ENCODE measurements around the gene MAN2A2.
"Not testable (repeated sequence)": the region's sequence is repeated elsewhere in the genome, so short reads cannot be mapped to it uniquely, and the experiment has no call there.

The MAN2A2 gene

GRCh38 chr15:90871139-90871715 lies 31.9 kb upstream of the MAN2A2 start:
- no peak for DNase-seq (ENCODE audit: low read depth in 1 of 2, low spot score in 1 of 2)

GRCh38 chr15:90871716-90872485 lies 31.2 kb upstream of the MAN2A2 start:
- DNase-seq (ENCODE audit: low read depth in 1 of 2, low spot score in 1 of 2): peak in 1 of 2 donors; percentile 34

DNA sequence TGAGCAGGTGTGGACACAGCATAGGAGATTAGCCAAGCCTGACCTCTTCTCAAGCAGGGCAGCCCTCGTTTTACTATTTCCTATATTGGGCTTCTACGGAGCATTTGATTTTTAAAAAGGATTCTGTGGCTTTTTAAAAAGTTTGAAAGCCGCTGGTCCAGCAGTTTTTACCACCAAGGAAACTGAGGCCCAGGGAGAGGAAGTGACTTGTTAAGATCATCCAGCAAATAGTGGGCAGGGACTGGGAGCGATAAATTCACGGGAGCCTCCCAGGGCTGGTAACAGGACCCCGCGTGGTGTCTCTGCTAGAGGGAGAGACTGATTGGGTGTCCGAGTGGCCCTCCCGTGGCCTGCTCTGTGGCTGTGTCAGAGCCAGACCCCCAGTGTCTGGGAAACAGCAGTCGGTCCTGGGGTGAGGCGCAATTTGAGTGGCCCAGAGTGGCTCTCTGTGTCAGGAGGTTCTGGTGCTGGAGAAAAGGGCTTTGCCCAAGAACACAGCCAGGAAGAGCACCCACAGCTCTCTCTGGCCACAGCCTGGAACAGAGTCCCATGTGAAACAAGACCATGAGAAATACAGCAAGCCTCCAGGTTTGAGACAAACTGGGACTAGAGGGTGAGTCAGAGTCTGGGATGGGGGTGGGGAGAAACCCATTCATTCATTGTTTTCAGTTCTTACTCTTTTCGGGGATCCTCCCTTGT lies 30.5 kb upstream of the MAN2A2 start:
- peak in 1 of 2 donors; percentile 35 for DNase-seq (ENCODE audit: low read depth in 1 of 2, low spot score in 1 of 2)

DNA sequence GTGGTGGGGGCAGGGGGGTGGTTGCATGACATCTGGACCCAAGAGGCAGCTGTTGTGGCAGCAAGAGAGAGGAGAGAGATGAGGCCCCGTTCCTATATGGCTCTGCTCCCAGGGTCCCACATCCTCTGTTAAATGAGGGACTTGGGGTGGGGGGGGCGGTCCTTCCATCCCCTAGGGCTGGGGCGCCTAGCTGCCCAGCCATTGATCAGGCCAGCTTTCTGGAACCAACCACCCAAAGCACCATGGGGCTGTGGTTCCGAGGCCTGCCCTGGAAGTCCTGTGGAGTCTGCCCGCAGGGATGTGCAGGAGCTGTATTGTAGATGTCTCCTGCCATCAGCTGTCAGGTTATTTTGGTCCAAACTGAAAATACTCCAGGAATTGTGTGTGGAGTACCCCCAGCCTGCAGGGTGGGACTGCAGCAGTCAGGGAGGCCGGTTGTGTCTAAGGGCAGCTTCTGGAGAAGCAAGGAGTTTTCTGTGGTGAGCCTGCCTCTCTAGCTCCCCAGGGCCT lies 29.6 kb upstream of the MAN2A2 start:
- DNase-seq (ENCODE audit: low read depth in 1 of 2, low spot score in 1 of 2): no peak

DNA sequence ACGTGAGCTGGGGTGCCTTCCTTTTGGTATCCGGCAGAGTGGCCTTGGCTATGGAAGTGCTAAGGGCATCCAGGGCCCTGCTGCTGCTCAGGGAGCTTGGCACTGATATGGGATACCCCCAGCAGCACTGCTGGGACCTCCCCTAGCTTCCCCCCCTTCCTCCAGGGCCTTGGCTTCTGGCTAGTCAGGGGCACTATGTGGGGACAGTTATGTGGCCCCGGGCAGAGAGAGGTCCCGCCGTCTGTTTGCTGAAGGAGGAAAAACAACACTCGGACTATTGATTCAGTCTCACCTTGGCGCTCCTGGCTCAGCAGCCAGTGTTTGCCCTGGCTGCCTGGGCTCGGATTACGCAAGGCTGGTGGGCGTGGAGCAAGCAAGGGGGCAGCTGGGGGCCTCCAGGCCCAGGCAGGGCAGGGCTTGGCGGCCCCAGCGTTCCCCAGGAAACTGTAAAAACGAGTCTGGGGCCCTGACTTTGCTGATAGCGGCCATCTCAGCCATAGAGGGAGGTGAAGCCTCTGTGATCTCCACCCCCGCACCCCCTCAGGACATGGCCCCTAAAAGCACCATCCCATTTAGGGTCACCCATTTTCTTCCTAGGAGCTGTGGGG lies 29.0 kb upstream of the MAN2A2 start:
- DNase-seq (ENCODE audit: low read depth in 1 of 2, low spot score in 1 of 2): no peak

DNA sequence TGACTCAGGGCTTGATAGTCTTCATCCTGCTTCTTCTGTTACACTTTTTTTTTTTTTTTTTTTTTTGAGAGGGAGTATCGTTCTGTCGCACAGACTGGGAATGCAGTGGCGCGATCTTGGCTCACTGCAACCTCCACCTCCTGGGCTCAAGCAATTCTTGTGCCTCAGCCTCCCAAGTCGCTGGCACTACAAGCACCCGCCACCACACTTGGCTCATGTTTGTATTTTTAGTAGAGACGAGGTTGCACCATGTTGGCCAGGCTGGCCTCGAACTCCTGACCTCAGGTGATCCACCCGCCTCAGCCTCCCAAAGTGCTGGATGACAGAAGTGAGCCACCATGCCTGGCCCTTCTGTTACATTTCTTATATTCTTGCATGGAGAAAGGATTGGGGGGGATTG lies 28.1 kb upstream of the MAN2A2 start:
- DNase-seq (ENCODE audit: low read depth in 1 of 2, low spot score in 1 of 2): not testable (repeated sequence)

DNA sequence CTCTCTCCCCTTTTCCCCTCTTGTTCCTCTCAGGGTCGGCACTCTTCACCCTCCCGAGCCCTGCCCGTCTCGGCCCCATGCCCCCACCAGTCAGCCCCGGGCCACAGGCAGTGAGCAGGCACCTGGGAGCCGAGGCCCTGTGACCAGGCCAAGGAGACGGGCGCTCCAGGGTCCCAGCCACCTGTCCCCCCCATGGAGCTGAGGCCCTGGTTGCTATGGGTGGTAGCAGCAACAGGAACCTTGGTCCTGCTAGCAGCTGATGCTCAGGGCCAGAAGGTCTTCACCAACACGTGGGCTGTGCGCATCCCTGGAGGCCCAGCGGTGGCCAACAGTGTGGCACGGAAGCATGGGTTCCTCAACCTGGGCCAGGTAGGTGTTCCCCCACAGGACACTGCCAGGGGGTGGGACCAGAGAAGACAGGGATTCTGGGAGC lies 27.5 kb upstream of the MAN2A2 start:
- no peak for DNase-seq (ENCODE audit: low read depth in 1 of 2, low spot score in 1 of 2)

- no peak for DNase-seq (ENCODE audit: low read depth in 1 of 2, low spot score in 1 of 2)
Observed at GRCh38 chr15:90876046-90876445, 27.1 kb upstream of the MAN2A2 start.

- no peak for DNase-seq (ENCODE audit: low read depth in 1 of 2, low spot score in 1 of 2)
Observed at GRCh38 chr15:90876512-90877170, 26.5 kb upstream of the MAN2A2 start.

DNA sequence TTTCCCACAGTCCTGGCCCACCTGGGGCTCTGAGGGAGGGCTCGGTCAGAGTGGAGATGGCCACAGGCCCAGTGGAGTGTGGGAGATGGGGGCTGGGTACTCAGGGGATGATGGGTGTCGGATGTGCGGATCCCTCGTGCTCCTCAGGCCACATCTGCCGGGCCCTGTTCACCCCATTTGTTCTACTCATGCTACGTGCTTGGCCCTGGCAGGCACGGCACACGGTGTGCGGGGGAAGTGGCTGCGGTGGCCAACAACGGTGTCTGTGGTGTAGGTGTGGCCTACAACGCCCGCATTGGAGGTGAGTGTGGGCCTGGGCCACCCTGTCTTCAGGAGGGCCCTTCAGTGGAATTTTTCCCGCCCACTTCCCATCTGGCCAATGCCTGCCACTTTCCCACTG lies 25.8 kb upstream of the MAN2A2 start:
- no peak for DNase-seq (ENCODE audit: low read depth in 1 of 2, low spot score in 1 of 2)

GRCh38 chr15:90877996-90878395 lies 25.1 kb upstream of the MAN2A2 start:
- no peak for DNase-seq (ENCODE audit: low read depth in 1 of 2, low spot score in 1 of 2)

DNA sequence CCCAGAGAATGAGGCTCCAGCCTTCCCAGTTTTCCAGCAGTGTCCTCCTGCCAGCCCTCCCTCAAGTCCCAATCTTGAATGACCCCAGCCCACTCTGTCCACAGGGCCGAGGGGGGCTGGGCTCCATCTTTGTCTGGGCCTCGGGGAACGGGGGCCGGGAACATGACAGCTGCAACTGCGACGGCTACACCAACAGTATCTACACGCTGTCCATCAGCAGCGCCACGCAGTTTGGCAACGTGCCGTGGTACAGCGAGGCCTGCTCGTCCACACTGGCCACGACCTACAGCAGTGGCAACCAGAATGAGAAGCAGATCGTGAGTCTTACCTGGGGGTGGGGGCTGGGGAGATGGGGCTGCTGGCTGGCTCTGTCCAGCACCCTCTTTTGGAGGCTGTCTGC lies 24.4 kb upstream of the MAN2A2 start:
- no peak for DNase-seq (ENCODE audit: low read depth in 1 of 2, low spot score in 1 of 2)

DNA sequence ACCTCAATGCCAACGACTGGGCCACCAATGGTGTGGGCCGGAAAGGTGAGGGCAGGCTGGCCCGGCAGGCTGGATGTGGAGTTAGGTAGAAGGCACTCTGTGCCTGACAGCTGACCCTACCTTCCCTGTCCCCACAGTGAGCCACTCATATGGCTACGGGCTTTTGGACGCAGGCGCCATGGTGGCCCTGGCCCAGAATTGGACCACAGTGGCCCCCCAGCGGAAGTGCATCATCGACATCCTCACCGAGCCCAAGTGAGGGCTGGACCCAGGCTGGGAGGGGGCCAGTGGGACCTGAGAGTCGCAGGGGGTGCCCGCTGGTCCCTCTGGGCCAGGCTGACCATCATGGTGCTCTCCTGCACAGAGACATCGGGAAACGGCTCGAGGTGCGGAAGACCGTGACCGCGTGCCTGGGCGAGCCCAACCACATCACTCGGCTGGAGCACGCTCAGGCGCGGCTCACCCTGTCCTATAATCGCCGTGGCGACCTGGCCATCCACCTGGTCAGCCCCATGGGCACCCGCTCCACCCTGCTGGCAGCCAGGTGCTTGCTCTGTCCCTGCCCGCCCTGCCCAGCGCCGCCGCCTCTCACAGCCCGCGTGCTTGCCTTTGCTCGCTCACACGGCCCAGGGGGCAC lies 23.3 kb upstream of the MAN2A2 start:
- no peak for DNase-seq (ENCODE audit: low read depth in 1 of 2, low spot score in 1 of 2)

DNA sequence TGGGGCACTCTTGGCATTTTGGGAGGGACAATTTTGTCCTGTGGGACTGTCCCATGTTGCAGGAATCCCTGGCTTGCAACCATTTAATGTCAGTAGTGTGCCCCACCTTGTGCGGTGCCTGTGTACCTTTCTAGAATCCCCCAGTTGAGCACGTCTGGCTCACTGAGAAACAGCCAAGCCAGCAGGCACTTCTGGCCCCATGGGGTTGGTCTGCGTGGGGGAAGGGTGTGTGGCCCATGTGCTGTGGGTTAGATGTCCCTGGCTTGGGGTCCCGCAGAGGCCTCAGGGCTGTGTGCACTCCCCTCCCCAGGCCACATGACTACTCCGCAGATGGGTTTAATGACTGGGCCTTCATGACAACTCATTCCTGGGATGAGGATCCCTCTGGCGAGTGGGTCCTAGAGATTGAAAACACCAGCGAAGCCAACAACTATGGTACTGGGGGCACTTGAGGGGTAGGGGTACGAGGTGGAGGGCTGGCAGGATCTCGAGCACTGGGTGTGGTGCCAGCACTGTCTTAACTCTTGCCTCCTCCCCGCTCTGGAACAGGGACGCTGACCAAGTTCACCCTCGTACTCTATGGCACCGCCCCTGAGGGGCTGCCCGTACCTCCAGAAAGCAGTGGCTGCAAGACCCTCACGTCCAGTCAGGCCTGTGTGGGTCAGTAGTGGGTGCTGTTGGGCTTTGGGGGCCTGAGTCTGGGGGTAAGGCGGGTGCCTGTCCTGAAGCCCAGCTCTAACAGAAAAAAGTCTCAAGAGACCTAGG lies 22.5 kb upstream of the MAN2A2 start:
- DNase-seq (ENCODE audit: low read depth in 1 of 2, low spot score in 1 of 2): no peak

DNA sequence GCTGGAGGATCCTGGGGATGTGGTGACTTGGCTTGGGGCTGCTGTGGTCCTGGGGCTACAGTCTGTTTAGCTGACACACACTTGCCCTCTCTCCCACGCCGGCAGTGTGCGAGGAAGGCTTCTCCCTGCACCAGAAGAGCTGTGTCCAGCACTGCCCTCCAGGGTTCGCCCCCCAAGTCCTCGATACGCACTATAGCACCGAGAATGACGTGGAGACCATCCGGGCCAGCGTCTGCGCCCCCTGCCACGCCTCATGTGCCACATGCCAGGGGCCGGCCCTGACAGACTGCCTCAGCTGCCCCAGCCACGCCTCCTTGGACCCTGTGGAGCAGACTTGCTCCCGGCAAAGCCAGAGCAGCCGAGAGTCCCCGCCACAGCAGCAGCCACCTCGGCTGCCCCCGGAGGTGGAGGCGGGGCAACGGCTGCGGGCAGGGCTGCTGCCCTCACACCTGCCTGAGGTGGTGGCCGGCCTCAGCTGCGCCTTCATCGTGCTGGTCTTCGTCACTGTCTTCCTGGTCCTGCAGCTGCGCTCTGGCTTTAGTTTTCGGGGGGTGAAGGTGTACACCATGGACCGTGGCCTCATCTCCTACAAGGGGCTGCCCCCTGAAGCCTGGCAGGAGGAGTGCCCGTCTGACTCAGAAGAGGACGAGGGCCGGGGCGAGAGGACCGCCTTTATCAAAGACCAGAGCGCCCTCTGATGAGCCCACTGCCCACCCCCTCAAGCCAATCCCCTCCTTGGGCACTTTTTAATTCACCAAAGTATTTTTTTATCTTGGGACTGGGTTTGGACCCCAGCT lies 21.7 kb upstream of the MAN2A2 start:
- DNase-seq (ENCODE audit: low read depth in 1 of 2, low spot score in 1 of 2): no peak

DNA sequence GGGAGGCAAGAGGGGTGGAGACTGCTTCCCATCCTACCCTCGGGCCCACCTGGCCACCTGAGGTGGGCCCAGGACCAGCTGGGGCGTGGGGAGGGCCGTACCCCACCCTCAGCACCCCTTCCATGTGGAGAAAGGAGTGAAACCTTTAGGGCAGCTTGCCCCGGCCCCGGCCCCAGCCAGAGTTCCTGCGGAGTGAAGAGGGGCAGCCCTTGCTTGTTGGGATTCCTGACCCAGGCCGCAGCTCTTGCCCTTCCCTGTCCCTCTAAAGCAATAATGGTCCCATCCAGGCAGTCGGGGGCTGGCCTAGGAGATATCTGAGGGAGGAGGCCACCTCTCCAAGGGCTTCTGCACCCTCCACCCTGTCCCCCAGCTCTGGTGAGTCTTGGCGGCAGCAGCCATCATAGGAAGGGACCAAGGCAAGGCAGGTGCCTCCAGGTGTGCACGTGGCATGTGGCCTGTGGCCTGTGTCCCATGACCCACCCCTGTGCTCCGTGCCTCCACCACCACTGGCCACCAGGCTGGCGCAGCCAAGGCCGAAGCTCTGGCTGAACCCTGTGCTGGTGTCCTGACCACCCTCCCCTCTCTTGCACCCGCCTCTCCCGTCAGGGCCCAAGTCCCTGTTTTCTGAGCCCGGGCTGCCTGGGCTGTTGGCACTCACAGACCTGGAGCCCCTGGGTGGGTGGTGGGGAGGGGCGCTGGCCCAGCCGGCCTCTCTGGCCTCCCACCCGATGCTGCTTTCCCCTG lies 21.0 kb upstream of the MAN2A2 start:
- no peak for DNase-seq (ENCODE audit: low read depth in 1 of 2, low spot score in 1 of 2)

- no peak for DNase-seq (ENCODE audit: low read depth in 1 of 2, low spot score in 1 of 2)
Observed at GRCh38 chr15:90882781-90883525, 20.1 kb upstream of the MAN2A2 start.

GRCh38 chr15:90883526-90883975 lies 19.6 kb upstream of the MAN2A2 start:
- DNase-seq (ENCODE audit: low read depth in 1 of 2, low spot score in 1 of 2): no peak
